ENCODE measurements around the gene TYW1. TPM values are rescaled to one million over a fixed set of nuclear protein-coding genes. Genes with fewer than 3 reads are reported as not detected.
"Not testable (repeated sequence)": the region's sequence is repeated elsewhere in the genome, so short reads cannot be mapped to it uniquely, and the experiment has no call there.

TYW1 gene
- total RNA-seq, 1 donor = 14.8 TPM

- Histone ChIP-seq H3K79me2 (ENCODE audit: insufficient read depth, low read length) (no peaks in the 10 kb centered on the region), H3K27me3 (ENCODE audit: insufficient read depth, low read length) (no peaks in the 10 kb centered on the region), H3K27ac (ENCODE audit: low read depth, low read length) (no peak overlapping the region), H3K36me3 (ENCODE audit: insufficient read depth, low read length) (no peaks in the 10 kb centered on the region), H3K4me1 (ENCODE audit: insufficient read depth, low read length) (peaks cover 22% of the 10 kb centered on the region), H3K9me3 (ENCODE audit: low read depth, low read length) (no peaks in the 10 kb centered on the region), H4K20me1 (ENCODE audit: insufficient read depth, low read length) (no peaks in the 10 kb centered on the region), H3K4me2 (ENCODE audit: insufficient read depth, low read length) (no peak overlapping the region), H3K4me3 (ENCODE audit: insufficient read depth, low read length) (no peak overlapping the region), H2AFZ (ENCODE audit: low read length) (no peak overlapping the region)
- TF ChIP-seq CTCF (IDR thresholded peaks at IDR 0.05; ENCODE audit: extremely low read depth, low read depth, low read length) = no peak
- DNase-seq (ENCODE audit: insufficient read length, low spot score, missing footprints) = no peak
Observed at GRCh38 chr7:67045496-67045995, 48.9 kb downstream of the TYW1 start.

- H3K4me1 ChIP-seq (ENCODE audit: insufficient read depth, low read length) = peaks cover 12% of the 10 kb centered on the region
- not testable (repeated sequence) for H3K36me3 ChIP-seq (ENCODE audit: insufficient read depth, low read length)
Observed at GRCh38 chr7:67046819-67047218, 50.2 kb downstream of the TYW1 start.

GRCh38 chr7:67049908-67050307, 53.3 kb downstream of the TYW1 start:
- not testable (repeated sequence) for H3K36me3 ChIP-seq (ENCODE audit: insufficient read depth, low read length); H3K4me1 ChIP-seq (ENCODE audit: insufficient read depth, low read length); DNase-seq (ENCODE audit: insufficient read length, low spot score, missing footprints); H3K4me2 ChIP-seq (ENCODE audit: insufficient read depth, low read length); H4K20me1 ChIP-seq (ENCODE audit: insufficient read depth, low read length); H2AFZ ChIP-seq (ENCODE audit: low read length); H3K79me2 ChIP-seq (ENCODE audit: insufficient read depth, low read length); H3K4me3 ChIP-seq (ENCODE audit: insufficient read depth, low read length); H3K27ac ChIP-seq (ENCODE audit: low read depth, low read length); H3K9me3 ChIP-seq (ENCODE audit: low read depth, low read length); H3K27me3 ChIP-seq (ENCODE audit: insufficient read depth, low read length)

More at GRCh38 chr7:67046819-67047218, 50.2 kb downstream of the TYW1 start:
- not testable (repeated sequence) for H3K79me2 ChIP-seq (ENCODE audit: insufficient read depth, low read length); H3K27me3 ChIP-seq (ENCODE audit: insufficient read depth, low read length); H3K4me2 ChIP-seq (ENCODE audit: insufficient read depth, low read length); H4K20me1 ChIP-seq (ENCODE audit: insufficient read depth, low read length); H3K9me3 ChIP-seq (ENCODE audit: low read depth, low read length); DNase-seq (ENCODE audit: insufficient read length, low spot score, missing footprints); H2AFZ ChIP-seq (ENCODE audit: low read length); H3K4me3 ChIP-seq (ENCODE audit: insufficient read depth, low read length); H3K27ac ChIP-seq (ENCODE audit: low read depth, low read length)

DNA sequence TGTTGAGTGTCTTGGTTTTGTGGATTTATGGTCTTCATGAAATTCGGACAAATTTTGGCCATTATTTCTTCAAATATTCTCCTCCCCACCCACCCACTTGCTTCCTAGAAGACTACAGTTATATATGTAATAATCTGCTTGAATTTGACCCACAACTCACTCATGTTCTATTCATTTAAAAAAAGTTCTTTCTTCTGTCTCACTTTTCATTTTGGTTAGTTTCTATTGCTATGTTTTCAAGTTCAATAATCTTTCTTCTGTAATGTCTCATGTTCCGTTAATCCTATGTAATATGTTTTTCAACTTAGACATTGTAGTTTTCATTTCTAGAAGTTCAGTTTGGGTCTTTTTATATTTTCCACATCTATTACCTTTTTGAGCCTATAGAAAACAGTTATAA, 55.5 kb downstream of the TYW1 start:
- H3K9me3 ChIP-seq (ENCODE audit: low read depth, low read length); H3K27me3 ChIP-seq (ENCODE audit: insufficient read depth, low read length); H4K20me1 ChIP-seq (ENCODE audit: insufficient read depth, low read length); DNase-seq (ENCODE audit: insufficient read length, low spot score, missing footprints); H3K4me1 ChIP-seq (ENCODE audit: insufficient read depth, low read length); H3K4me2 ChIP-seq (ENCODE audit: insufficient read depth, low read length); H3K4me3 ChIP-seq (ENCODE audit: insufficient read depth, low read length); H2AFZ ChIP-seq (ENCODE audit: low read length); H3K36me3 ChIP-seq (ENCODE audit: insufficient read depth, low read length); H3K79me2 ChIP-seq (ENCODE audit: insufficient read depth, low read length); H3K27ac ChIP-seq (ENCODE audit: low read depth, low read length): not testable (repeated sequence)

GRCh38 chr7:67056683-67057082, 60.0 kb downstream of the TYW1 start:
- Histone ChIP-seq H2AFZ (ENCODE audit: low read length) (no peak overlapping the region), H3K4me2 (ENCODE audit: insufficient read depth, low read length) (no peak overlapping the region), H4K20me1 (ENCODE audit: insufficient read depth, low read length) (no peaks in the 10 kb centered on the region), H3K4me3 (ENCODE audit: insufficient read depth, low read length) (no peak overlapping the region), H3K36me3 (ENCODE audit: insufficient read depth, low read length) (no peaks in the 10 kb centered on the region), H3K79me2 (ENCODE audit: insufficient read depth, low read length) (no peaks in the 10 kb centered on the region), H3K9me3 (ENCODE audit: low read depth, low read length) (no peaks in the 10 kb centered on the region), H3K27ac (ENCODE audit: low read depth, low read length) (no peak overlapping the region), H3K27me3 (ENCODE audit: insufficient read depth, low read length) (no peaks in the 10 kb centered on the region), H3K4me1 (ENCODE audit: insufficient read depth, low read length) (no peaks in the 10 kb centered on the region)
- DNase-seq (ENCODE audit: insufficient read length, low spot score, missing footprints) = no peak
- no peak for TF ChIP-seq CTCF (IDR thresholded peaks at IDR 0.05; ENCODE audit: extremely low read depth, low read depth, low read length)

GRCh38 chr7:67061321-67061720, 64.7 kb downstream of the TYW1 start:
- H3K4me3 ChIP-seq (ENCODE audit: insufficient read depth, low read length); DNase-seq (ENCODE audit: insufficient read length, low spot score, missing footprints); H2AFZ ChIP-seq (ENCODE audit: low read length); H3K9me3 ChIP-seq (ENCODE audit: low read depth, low read length); H3K36me3 ChIP-seq (ENCODE audit: insufficient read depth, low read length); H3K79me2 ChIP-seq (ENCODE audit: insufficient read depth, low read length); H3K4me2 ChIP-seq (ENCODE audit: insufficient read depth, low read length); H3K4me1 ChIP-seq (ENCODE audit: insufficient read depth, low read length); H4K20me1 ChIP-seq (ENCODE audit: insufficient read depth, low read length); H3K27me3 ChIP-seq (ENCODE audit: insufficient read depth, low read length): not testable (repeated sequence)
- peak overlapping the region; percentile 11 for H3K27ac ChIP-seq (ENCODE audit: low read depth, low read length)

DNA sequence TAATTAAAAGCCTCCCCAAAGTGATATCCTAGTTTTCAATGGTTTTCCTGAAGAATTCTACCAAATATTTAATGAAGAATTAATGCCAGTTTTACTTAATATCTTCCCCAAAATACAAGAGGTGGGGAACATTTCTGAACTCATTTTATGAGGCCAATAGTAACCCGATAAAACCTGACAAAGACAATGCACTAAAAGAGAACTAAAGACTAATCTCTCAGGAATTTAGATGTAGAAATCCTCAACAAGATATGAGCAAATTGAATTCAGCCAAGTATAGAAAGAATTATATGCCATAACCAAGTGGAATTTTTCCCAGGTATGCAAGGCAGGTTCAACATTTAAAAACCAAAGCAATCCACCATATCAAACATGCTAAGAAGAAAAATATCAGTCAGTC, 66.2 kb downstream of the TYW1 start:
- not testable (repeated sequence) for DNase-seq (ENCODE audit: insufficient read length, low spot score, missing footprints); H3K79me2 ChIP-seq (ENCODE audit: insufficient read depth, low read length); H3K27ac ChIP-seq (ENCODE audit: low read depth, low read length); H3K36me3 ChIP-seq (ENCODE audit: insufficient read depth, low read length); H3K4me2 ChIP-seq (ENCODE audit: insufficient read depth, low read length); H4K20me1 ChIP-seq (ENCODE audit: insufficient read depth, low read length); H3K4me3 ChIP-seq (ENCODE audit: insufficient read depth, low read length); H3K4me1 ChIP-seq (ENCODE audit: insufficient read depth, low read length); H2AFZ ChIP-seq (ENCODE audit: low read length); H3K9me3 ChIP-seq (ENCODE audit: low read depth, low read length); H3K27me3 ChIP-seq (ENCODE audit: insufficient read depth, low read length)
